Measurements from ENCODE around the gene RNASE12.

Gene RNASE12

GRCh38 chr14:20557212-20557542 is 34.0 kb downstream of the RNASE12 start:
- CTCF ChIA-PET = interaction anchor here (0.6 to 0.7 kb wide), 2 partner anchors 11 to 88 kb away, joined by 3 read pairs; partner anchors contain the start of gene PNP

GRCh38 chr14:20556500-20557211 is 34.5 kb downstream of the RNASE12 start:
- H3K9me3 ChIP-seq (ENCODE audit: control insufficient read depth, insufficient read depth, low read depth, low read length) = no peaks in the 10 kb centered on the region
- no peak for TF ChIP-seq ZFP37 (tag by site-specific recombination; IDR thresholded peaks at IDR 0.05)
- TF ChIP-seq ZNF311 (tag by site-specific recombination; IDR thresholded peaks at IDR 0.05; ENCODE audit: borderline replicate concordance) = no peak
- TF ChIP-seq ZNF544 (tag by site-specific recombination; IDR thresholded peaks at IDR 0.05) = no peak
- TF ChIP-seq ZNF701 (tag by site-specific recombination; IDR thresholded peaks at IDR 0.05) = no peak
- no peak for TF ChIP-seq GLI4 (tag by site-specific recombination; IDR thresholded peaks at IDR 0.05)
- TF ChIP-seq ZBTB17 (tag by site-specific recombination; IDR thresholded peaks at IDR 0.05) = no peak
- TF ChIP-seq ZFP69B (tag by site-specific recombination; IDR thresholded peaks at IDR 0.05) = no peak
- no peak for TF ChIP-seq ZNF174 (tag by site-specific recombination; IDR thresholded peaks at IDR 0.05)
- no peak for TF ChIP-seq ZNF580 (tag by site-specific recombination; IDR thresholded peaks at IDR 0.05)
- H3K4me3 ChIP-seq (ENCODE audit: low read depth, low read length) = no peak overlapping the region
- ChIA-PET POLR2A (no interaction called here), CTCF (interaction anchor here (0.6 to 0.8 kb wide), 3 partner anchors 11 to 101 kb away, joined by 3 to 4 read pairs (median 3); no protein-coding TSS in a partner anchor)
- H3K36me3 ChIP-seq (ENCODE audit: control insufficient read depth in 2 of 2, insufficient read depth in 1 of 2, low read length in 2 of 2) = no peaks in the 10 kb centered on the region
- H3K4me1 ChIP-seq (ENCODE audit: control insufficient read depth, insufficient read depth, low read length) = no peaks in the 10 kb centered on the region
- no peak overlapping the region for H3K27ac ChIP-seq (ENCODE audit: extremely low read depth, low read depth, low read length)

More at GRCh38 chr14:20557212-20557542, 34.0 kb downstream of the RNASE12 start:
- no peak overlapping the region for H3K27ac ChIP-seq (ENCODE audit: extremely low read depth, low read depth, low read length)
- H3K9me3 ChIP-seq (ENCODE audit: control insufficient read depth, insufficient read depth, low read depth, low read length) = no peaks in the 10 kb centered on the region
- POLR2A ChIA-PET = no interaction called here
- TF ChIP-seq KLF7 (tag by site-specific recombination; IDR thresholded peaks at IDR 0.05; ENCODE audit: borderline replicate concordance) (no peak), PRDM6 (tag by site-specific recombination; IDR thresholded peaks at IDR 0.05) (no peak), MZF1 (tag by site-specific recombination; IDR thresholded peaks at IDR 0.05; ENCODE audit: borderline replicate concordance) (no peak), ZNF585B (tag by site-specific recombination; IDR thresholded peaks at IDR 0.05) (no peak), ZNF140 (tag by site-specific recombination; IDR thresholded peaks at IDR 0.05) (no peak), ZNF266 (tag by site-specific recombination; IDR thresholded peaks at IDR 0.05; ENCODE audit: low read depth) (no peak), ZNF292 (tag by site-specific recombination; IDR thresholded peaks at IDR 0.05; ENCODE audit: borderline replicate concordance, low read depth) (no peak), TCF7L2 (IDR thresholded peaks at IDR 0.05; ENCODE audit: borderline replicate concordance, low read depth, low read length) (no peak), IKZF3 (tag by site-specific recombination; IDR thresholded peaks at IDR 0.05) (no peak), ZNF169 (tag by site-specific recombination; IDR thresholded peaks at IDR 0.05) (no peak), ZNF639 (tag by site-specific recombination; IDR thresholded peaks at IDR 0.05) (no peak), ELK4 (IDR thresholded peaks at IDR 0.05; ENCODE audit: borderline replicate concordance, low read depth, low read length) (no peak)
- no peaks in the 10 kb centered on the region for H3K4me1 ChIP-seq (ENCODE audit: control insufficient read depth, insufficient read depth, low read length)
- H3K4me3 ChIP-seq (ENCODE audit: low read depth, low read length) = no peak overlapping the region
- H3K36me3 ChIP-seq (ENCODE audit: control insufficient read depth in 2 of 2, insufficient read depth in 1 of 2, low read length in 2 of 2) = no peaks in the 10 kb centered on the region

Measured in HEK293 (cell line).